NT2/D1 (cell line): Measurements from ENCODE around the gene TBC1D7.

Experiments
- SUZ12 ChIP-seq: IDR thresholded peaks from 2 replicates; pipeline ENCODE4 v1.6.1; 2011; ENCODE audit not compliant: insufficient read length, insufficient read depth; ENCODE audit errors: extremely low read depth
- ZNF274 ChIP-seq: IDR thresholded peaks from 2 replicates; pipeline ENCODE4 v1.6.1; 2011; ENCODE audit warnings: mild to moderate bottlenecking, low read depth, low read length

GRCh38 chr6:13300643-13301590, 27.4 kb downstream of the TBC1D7 start:
- no peak for TF ChIP-seq SUZ12
- no peak for TF ChIP-seq ZNF274
